ENCODE measurements around the gene SLIT1. TPM values are rescaled to one million over a fixed set of nuclear protein-coding genes. Genes with fewer than 3 reads are reported as not detected.

Gene SLIT1
- total RNA-seq, 2 donors from 2014 or later: 0.78 to 0.99 TPM

- Histone ChIP-seq H3K9me3 (no peaks in the 10 kb centered on the region), H3K27ac (no peak overlapping the region), H3K4me1 (peaks cover 5% of the 10 kb centered on the region), H3K27me3 (no peaks in the 10 kb centered on the region), H3K36me3 (replicated peaks in 1 of 2; ENCODE audit: insufficient read depth in 1 of 2, low read depth in 2 of 2) (no peaks in the 10 kb centered on the region), H3K4me3 (no peak overlapping the region)
- no peak for TF ChIP-seq CTCF (IDR thresholded peaks at IDR 0.05)
- TF ChIP-seq POLR2A (IDR thresholded peaks at IDR 0.05): no peak
- no peak for DNase-seq
- intact Hi-C loops (cut with DNase I): no loop called here
- ATAC-seq: no peak
Observed at GRCh38 chr10:97011397-97011796, 174.4 kb downstream of the SLIT1 start.

DNA sequence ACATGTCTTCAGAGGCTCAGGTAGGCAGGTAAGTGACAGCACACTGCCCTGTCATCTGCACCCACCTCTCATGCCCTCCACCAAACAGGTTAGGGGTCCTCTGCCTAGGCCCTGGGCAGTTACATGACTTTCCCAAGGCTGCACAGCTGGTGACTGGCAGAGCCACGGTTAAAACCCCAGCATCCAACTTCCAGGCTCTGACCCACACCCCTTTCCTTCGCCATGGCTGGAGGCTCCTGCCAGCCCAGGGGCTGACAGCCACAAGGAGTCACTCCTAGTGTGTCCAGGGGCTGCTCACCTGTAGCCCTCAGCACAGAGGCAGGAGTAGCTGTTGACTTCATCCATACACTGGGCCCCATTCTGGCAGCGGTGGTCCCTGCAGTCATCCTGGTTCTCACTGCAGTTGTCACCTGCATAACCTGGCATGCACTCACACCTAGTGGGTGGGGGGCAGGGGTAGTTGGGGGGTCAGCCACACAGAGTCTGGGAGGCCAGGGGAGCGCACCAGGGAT, 175.0 kb downstream of the SLIT1 start:
- Histone ChIP-seq H3K27ac (no peak overlapping the region), H3K9me3 (no peaks in the 10 kb centered on the region), H3K27me3 (no peaks in the 10 kb centered on the region), H3K36me3 (replicated peaks in 1 of 2; ENCODE audit: insufficient read depth in 1 of 2, low read depth in 2 of 2) (no peaks in the 10 kb centered on the region), H3K4me3 (no peak overlapping the region), H3K4me1 (peaks cover 5% of the 10 kb centered on the region)
- no peak for ATAC-seq
- 80 to 87% methylated on average over 1 to 4 of the region's 4 CpGs for WGBS, 2 donors
- no peak for TF ChIP-seq CTCF (IDR thresholded peaks at IDR 0.05)
- TF ChIP-seq POLR2A (IDR thresholded peaks at IDR 0.05): no peak
- DNase-seq: no peak
- intact Hi-C loops (cut with DNase I): no loop called here

DNA sequence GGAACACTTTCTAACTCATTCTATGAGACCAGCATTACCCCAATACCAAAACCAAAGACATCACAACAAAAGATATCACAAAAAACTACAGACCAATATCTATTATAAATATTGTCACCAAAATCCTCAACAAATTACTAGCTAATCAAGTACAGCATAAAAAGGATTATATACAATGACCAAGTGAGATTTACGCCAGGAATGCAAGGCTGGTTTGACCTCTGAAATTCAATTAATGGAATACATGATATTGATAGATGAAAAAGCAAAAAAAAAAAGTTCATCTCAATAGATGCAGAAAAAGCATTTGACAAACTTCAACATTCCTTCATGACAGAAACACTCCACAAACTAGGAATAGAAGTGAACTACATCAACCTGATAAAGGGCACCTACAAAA, 178.3 kb downstream of the SLIT1 start:
- no peaks in the 10 kb centered on the region for H3K36me3 ChIP-seq (replicated peaks in 1 of 2; ENCODE audit: insufficient read depth in 1 of 2, low read depth in 2 of 2)
- no peak overlapping the region for H3K4me3 ChIP-seq
- DNase-seq: no peak
- no peaks in the 10 kb centered on the region for H3K27me3 ChIP-seq
- TF ChIP-seq CTCF (IDR thresholded peaks at IDR 0.05): no peak
- TF ChIP-seq POLR2A (IDR thresholded peaks at IDR 0.05): no peak
- ATAC-seq: no peak
- 92 to 93% methylated on average over 1 of the region's 1 CpG for WGBS, 2 donors
- intact Hi-C loops (cut with DNase I): no loop called here
- no peak overlapping the region for H3K27ac ChIP-seq
- no peaks in the 10 kb centered on the region for H3K4me1 ChIP-seq
- no peaks in the 10 kb centered on the region for H3K9me3 ChIP-seq

DNA sequence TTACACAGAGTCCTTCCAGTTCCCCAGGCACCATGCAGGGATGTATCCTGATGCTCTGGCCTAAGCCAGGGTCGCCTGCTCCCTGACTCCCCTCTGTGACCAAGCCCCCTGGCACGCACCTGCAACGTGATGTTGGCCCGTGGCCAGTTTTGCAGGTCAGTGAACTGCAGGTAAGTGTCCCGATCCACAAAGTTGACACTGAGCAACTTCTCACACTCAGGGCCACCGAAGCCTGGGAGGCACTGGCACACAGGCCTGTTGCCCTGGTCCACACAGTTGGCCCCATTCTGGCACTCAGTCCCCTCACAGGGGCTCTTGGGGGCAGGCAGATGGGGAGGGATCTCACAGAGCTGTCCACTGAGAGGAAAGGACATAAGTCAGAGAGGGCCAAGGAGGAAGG, 179.4 kb downstream of the SLIT1 start:
- Histone ChIP-seq H3K27ac (no peak overlapping the region), H3K27me3 (no peaks in the 10 kb centered on the region), H3K36me3 (replicated peaks in 1 of 2; ENCODE audit: insufficient read depth in 1 of 2, low read depth in 2 of 2) (no peaks in the 10 kb centered on the region), H3K4me3 (no peak overlapping the region), H3K9me3 (no peaks in the 10 kb centered on the region), H3K4me1 (no peaks in the 10 kb centered on the region)
- DNase-seq (no peak), ATAC-seq (no peak)
- intact Hi-C loops (cut with DNase I): no loop called here
- WGBS, 2 donors: 59 to 80% methylated on average over 2 to 6 of the region's 6 CpGs
- TF ChIP-seq CTCF (IDR thresholded peaks at IDR 0.05) (no peak), POLR2A (IDR thresholded peaks at IDR 0.05) (no peak)

GRCh38 chr10:97005349-97005748, 180.4 kb downstream of the SLIT1 start:
- intact Hi-C loops (cut with DNase I): no loop called here
- no peak for TF ChIP-seq POLR2A (IDR thresholded peaks at IDR 0.05)
- Histone ChIP-seq H3K4me3 (no peak overlapping the region), H3K27ac (no peak overlapping the region), H3K36me3 (replicated peaks in 1 of 2; ENCODE audit: insufficient read depth in 1 of 2, low read depth in 2 of 2) (no peaks in the 10 kb centered on the region), H3K9me3 (no peaks in the 10 kb centered on the region), H3K4me1 (no peaks in the 10 kb centered on the region), H3K27me3 (no peaks in the 10 kb centered on the region)
- no peak for ATAC-seq
- no peak for DNase-seq
- 77 to 85% methylated on average over 5 of the region's 5 CpGs for WGBS, 2 donors

Measured in body of pancreas (tissue), 4 donors.